HG02798 (cell line): Measurements from ENCODE around the gene CTNNA1.
A peak's percentile ranks its signal among the peaks of the same experiment; 100 is the strongest.
"Not testable (repeated sequence)": the region's sequence is repeated elsewhere in the genome, so short reads cannot be mapped to it uniquely, and the experiment has no call there.

Experiments
- ATAC-seq: cut with Tn5 transposase; IDR thresholded peaks from one replicate; pipeline ENCODE4 v1.9.1; 2021; ENCODE audit warnings: mild to moderate bottlenecking; ENCODE audit not compliant: unreplicated experiment, poor library complexity

Gene CTNNA1, protein sequence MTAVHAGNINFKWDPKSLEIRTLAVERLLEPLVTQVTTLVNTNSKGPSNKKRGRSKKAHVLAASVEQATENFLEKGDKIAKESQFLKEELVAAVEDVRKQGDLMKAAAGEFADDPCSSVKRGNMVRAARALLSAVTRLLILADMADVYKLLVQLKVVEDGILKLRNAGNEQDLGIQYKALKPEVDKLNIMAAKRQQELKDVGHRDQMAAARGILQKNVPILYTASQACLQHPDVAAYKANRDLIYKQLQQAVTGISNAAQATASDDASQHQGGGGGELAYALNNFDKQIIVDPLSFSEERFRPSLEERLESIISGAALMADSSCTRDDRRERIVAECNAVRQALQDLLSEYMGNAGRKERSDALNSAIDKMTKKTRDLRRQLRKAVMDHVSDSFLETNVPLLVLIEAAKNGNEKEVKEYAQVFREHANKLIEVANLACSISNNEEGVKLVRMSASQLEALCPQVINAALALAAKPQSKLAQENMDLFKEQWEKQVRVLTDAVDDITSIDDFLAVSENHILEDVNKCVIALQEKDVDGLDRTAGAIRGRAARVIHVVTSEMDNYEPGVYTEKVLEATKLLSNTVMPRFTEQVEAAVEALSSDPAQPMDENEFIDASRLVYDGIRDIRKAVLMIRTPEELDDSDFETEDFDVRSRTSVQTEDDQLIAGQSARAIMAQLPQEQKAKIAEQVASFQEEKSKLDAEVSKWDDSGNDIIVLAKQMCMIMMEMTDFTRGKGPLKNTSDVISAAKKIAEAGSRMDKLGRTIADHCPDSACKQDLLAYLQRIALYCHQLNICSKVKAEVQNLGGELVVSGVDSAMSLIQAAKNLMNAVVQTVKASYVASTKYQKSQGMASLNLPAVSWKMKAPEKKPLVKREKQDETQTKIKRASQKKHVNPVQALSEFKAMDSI

DNA sequence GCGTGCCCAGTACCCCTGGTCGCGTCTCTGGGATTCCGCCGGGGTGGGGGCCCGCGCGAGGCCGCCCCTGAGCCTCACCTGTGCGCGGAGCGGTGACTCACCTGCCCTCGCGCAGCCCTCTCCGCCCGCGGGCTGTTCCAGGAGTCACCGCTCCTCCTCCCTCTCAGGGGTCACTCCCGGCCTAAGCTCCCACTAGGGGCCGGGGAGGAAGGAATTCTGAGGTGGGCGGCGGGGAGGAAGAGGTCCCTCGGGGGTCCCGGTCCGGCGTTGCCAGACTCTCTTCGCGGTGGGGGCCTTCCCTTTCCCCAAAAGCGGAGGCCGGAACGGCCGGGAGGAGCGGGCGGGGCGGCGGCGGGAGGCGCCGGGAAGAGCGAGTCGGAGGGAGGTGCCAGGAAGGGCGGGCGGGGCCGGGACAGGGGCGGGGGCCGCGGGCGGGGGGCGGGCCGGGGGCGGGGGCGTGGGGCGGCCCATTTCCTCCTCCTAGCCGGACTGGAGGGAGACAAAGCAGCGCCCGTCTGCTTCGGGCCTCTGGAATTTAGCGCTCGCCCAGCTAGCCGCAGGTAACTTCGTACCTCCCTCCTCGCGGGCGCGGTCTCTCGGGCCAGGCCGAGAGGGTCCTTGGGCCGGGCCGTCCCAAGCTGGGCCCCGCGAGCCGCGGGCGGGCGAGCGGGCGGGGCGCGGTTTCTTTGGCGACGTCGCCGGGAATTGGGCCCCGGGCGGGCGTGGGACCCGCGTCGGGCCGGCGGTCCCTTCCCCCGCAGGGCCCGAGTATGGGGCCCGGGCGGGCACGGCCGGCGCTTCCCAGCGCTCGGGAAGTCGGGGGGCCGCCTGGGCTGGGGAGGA, at the start of gene CTNNA1:
Gene CTNNA1, plus strand, starts transcription at position 475 of the 843 bp plus-strand sequence. CDS start 28,500 bp downstream, outside the sequence.
- ATAC-seq, result peak; percentile 60

DNA sequence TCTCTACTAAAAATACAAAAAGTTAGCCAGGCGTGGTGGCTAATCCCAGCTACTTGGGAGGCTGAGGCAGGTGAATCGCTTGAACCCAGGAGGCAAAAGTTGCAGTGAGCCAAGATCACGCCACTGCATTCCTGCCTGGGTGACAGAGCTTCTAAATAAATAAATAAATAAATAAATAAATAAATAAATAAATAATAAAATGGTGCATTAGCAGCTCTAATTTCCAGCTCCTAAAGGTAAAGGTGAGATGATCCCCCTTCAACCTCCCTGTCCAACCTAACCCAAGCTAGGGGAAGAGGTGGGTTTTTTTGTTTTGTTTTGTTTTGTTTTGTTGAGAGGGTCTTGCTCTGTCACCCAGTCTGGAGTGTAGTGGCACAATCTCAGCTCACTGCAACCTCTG, 49.4 kb upstream of the CTNNA1 start:
- ATAC-seq, result not testable (repeated sequence)

DNA sequence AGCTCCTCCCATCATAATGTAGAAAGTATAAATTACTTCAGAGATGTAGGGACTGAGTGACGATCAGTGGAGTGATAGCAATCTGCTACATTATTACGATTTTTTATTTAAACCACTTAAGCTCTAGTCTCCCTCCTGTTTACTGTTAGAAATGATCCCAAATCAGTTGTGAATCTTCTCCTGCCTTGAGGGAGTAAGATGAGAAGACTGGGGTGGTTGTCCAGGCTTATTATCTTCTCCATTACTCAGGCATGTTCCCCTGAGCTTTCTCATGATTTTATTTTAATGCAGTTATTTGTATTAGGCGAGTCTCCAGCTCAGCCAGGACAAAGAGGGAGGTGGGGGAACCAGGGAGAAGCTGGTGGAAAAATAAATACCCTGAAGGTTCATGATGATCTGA, 48.2 kb upstream of the CTNNA1 start:
- no peak for ATAC-seq

DNA sequence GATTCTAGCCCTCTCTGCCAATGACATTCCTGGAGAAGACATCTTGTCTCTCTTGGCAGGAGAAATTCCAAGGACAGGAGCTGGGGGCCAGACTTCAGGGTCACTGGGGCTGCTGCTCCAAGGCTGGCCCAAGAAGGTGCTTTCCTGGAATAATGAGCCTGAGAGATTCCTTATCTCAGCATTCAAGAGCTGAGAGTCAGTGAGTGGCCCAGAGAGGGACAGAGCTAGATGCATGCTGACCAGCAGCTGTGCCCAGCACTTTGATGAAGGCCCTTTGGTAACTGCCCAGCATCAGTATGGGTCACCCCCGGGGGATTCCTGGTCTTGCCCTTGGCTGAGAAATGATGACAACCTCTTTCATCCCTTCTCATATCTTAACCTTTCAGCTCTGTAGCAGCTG, 47.7 kb upstream of the CTNNA1 start:
- no peak for ATAC-seq

DNA sequence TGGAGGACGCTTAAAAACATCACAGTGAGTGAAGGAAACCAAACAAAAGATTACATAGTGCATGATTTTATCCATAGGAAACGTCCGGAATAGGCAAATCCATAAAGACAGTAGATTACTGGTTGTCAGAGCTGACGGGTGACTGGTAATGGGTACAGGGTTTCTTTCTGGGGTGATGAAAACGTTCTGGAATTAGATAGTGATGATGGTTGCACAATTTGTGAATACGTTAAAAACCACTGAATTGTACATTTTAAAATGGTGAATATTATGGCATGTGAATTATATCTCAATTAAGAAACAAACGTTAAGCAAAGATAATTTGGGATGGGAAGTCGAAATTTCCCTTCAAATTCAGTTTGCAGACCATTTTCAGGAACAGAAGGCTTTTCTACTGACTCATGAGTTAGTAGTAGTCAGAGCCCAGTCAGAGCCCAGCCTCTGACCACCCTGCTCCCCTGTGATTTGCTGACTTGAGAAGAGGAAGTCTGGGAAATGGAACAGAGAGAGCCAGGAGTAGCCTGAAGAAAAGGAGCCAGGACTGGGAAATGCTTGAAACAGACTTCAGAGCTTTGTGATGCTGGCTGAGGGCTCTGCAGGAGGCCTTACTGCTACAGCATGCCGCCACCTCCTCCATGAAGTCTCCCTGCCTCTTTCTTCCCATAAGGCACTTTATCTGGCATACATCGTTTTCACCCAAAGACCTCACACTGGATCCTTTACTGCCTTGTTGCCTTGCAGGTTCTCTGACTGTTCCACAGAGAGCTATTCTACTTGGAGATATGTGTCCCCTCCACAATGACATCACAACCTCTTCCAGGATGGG, 46.4 kb upstream of the CTNNA1 start:
- ATAC-seq, result no peak

DNA sequence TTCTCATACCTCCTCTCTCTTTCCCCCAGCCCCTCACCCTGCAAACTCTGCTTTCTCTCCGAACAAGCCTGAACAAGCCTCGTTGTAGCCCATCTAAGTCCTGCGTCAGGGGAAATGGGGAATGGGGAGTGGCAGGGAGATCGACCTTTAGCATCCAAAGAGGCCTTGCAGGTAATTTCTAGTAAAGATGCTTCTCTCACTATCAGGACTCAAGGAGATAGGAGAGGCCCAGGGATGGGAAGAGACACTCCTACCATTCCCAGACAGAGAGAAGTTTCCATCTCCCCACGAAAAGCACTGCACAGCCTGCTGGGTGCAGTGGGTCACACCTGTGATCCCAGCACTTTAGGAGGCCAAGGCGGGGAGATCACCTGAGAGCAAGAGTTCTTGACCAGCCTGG, 44.4 kb upstream of the CTNNA1 start:
- no peak for ATAC-seq

DNA sequence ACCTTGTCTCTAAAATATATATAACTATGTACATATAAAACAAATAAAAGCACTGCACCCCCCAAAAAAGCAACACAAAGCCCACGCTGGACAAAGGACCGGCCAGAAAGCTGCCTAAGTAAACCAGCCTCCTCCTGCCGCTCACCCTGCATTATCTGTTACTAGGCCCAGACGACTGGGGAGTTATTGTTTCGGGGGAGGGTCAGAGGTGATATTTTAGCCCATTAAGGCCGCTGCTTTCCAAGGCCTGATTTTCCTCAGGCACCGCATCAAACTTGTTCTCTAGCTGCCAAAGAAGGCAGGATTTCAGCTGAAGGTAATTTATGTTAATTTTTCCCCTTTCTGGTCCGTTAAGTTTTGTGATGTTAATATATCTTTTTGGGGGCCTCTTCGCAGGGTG, 44.0 kb upstream of the CTNNA1 start:
- ATAC-seq, result no peak

DNA sequence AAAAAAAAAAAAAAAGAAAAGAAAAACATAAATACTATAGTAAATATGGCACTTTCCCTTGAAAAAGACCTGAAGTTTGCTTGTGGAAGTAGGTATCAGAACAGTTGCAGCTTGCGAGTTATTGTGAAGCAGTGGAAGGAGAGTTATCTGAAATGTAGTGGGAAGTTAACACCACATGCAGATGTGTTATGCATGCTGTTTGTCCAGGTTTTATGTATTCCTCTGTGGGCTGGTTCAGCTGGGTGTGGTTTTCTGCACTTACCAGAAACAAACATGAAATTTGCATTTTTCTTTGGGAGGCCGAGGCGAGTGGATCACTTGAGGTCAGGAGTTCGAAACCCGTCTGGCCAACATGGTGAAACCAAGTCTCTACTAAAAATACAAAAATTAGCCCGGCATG, 42.1 kb upstream of the CTNNA1 start:
- ATAC-seq, result no peak

DNA sequence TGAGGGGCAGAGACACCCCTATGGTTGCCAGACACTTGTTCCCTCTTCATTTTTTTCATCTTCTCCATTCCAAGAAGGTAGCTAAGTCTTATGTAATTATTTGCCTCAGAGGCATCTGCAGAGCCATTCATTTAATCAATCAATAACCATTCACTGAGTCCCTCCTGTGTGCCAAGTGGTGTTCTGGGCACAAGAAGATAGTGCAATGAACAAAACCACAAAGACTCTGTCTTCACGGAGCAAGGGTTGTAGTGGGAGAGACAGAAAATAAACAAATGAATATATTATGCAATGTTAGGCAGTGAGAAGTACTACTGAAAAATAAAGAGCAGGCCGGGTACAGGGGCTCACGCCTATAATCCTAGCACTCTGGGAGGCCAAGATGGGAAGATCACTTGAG, 41.4 kb upstream of the CTNNA1 start:
- ATAC-seq, result no peak

DNA sequence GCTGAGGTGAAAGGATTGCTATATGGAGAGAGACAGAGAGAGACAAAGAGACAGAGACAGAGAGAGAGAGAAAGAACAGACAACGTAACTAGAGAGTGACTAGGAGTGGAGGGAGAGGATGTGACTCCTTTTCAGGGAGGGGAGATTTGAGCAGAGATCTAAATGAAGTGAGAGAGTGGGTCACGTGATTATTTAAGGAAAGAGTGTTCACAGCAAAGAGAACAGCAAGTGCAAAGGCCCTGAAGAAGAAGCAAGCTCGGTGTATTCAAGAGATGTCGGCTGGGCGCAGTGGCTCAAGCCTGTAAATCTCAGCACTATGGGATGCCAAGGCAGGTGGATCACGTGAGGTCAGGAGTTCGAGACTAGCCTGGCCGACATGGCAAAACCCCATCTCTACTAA, 40.9 kb upstream of the CTNNA1 start:
- ATAC-seq, result no peak

DNA sequence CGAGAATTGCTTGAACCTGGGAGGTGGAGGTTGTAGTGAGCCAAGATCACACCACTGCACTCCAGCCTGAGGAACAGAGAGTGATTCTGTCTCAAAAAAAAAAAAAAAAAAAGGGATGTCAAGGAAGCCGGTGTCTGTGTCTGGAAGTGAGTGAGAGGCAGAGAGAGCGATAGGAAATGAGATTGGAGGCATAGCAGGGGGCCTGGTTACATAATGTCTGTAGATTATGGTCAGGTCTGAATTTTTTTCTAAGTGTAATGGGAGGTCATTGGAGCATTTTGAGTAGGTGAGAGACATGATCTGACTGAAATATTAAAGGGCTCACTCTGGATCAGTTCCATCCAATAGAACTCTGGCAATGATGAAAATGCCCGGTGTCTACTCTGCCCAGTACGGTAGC, 40.4 kb upstream of the CTNNA1 start:
- ATAC-seq, result no peak

DNA sequence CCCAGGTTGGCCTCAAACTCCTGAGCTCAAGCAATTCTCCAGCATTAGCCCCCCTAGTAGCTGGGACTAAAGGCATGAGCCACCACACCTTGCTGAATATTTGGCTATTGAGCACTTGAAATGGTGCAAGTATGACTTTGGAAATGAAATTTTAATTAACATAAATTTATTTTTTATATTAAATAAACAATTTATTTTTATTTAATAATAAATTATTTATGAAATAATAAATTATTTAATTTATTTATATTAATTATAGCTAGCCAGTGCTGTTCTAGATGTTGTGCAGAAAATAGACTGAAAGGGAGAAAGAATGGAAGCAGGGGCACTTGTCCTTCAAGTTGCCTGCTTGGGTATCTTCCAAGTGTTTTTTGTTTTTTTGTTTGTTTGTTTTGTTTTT, 40.0 kb upstream of the CTNNA1 start:
- no peak for ATAC-seq

DNA sequence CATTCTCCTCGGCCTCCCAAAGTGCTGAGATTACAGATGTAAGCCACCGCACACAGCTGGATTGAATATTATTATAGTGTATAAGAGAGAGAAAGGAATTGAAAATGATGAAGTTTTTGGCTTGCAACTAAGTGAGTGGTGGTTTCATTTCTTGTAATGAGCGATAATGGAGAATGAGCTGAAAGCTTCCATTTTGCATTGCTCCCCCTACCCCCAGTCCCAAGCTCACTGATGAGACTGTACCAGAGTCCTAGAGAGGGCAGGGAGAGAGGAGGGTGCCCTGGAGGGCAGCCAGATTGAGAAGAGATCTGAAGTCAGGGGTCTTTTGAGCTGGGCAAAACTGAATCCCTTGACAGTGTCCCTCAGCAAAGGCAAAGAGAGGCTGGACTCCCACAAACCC, 38.5 kb upstream of the CTNNA1 start:
- ATAC-seq, result no peak

DNA sequence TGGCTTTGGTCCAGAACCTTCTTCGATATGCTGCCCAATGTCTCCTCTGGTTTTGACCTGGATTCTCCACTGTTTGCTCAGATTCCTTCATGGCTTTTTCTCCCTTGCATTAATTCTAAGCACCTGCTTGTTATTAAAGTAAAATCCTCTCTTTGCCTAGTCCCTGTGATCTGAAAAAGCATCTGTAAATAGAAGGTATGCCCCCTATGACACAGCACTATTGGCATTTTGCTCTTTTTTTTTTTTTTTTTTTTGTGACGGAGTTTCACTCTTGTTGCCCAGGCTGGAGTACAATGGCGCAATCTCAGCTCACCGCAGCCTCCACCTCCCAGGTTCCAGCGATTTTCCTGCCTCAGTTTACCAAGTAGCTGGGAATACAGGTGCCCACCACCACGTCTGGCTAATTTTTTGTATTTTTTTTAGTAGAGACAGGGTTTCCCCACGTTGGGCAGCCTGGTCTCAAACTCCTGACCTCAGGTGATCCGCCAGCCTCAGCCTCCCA, 37.2 kb upstream of the CTNNA1 start:
- ATAC-seq, result not testable (repeated sequence)

DNA sequence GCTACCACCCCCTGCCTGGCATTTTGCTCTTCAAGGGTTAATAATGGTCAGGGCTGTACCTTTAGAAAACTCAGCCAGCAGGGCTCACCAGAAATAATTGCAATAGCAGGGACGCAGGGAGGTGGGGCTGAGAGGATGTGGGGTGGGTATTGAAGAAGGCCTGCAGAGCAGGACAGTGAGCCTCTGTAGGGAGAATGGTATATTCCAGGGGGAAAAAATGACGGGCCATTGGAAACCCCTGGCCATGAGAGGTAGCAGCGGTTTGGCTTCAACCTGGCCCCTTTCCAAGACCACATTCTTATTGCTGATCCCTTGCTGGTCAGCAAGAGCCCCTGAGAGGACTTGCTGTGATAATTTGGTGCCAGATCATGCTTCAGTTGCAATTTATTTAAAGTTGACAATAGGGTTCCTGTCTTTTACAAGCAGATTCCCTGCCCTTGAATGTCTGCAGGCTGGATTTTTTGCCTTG, 36.7 kb upstream of the CTNNA1 start:
- no peak for ATAC-seq

DNA sequence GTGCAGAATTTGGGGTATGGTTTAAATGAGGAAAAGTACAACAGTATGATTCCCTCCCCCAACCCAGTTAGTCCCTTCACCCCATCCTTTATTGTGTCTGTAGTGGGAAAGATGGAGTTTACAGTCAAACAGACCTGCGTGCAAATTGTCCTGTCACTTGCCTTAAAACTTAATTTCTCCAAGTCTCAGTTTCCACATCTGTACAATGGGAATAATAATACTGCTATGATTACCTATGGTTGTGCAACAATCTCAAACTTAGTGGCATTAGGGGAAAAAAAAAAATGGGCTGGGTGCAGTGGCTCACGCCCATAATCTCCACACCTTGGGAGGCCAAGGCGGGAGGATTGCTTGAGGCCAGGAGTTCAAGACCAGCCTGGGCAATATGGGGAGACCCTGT, 35.8 kb upstream of the CTNNA1 start:
- no peak for ATAC-seq

DNA sequence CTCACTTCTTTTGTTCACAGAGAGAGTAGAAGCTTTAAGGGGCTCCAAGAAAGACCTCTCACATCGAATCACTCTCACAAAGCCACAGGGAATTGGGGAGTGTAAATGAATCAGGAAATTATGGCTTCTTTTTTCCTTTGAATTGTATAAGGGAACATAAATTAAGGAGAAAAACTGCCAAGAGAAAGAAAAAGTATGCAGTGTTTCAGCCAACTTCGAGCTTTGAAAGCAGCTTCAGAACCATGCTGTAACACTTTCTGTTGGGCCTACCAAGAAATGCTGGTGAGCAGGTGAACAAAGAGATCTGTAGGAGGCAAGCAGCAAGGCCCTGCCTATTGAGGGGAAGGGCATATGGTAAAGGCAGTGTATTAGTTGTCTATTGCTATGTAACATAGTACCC, 33.4 kb upstream of the CTNNA1 start:
- no peak for ATAC-seq

DNA sequence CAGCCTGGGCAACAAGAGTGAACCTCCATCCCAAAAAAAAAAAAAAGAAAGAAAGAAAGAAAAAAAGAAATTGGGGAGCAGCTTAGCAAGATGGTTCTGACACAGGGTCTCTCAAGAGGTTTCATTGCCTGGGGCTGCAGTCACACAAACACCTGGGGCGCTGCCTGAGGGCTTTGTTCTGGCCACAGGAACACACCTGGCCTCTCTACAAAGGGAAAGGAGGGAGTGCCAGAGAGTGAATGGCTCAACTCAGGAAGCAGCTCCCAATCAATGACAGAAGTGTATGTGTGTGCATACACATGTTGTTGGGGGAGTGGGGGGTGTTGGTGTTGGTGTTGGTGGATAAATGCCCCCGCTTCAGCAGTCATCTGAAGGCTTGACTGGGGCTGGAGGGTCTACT, 32.4 kb upstream of the CTNNA1 start:
- ATAC-seq, result no peak

DNA sequence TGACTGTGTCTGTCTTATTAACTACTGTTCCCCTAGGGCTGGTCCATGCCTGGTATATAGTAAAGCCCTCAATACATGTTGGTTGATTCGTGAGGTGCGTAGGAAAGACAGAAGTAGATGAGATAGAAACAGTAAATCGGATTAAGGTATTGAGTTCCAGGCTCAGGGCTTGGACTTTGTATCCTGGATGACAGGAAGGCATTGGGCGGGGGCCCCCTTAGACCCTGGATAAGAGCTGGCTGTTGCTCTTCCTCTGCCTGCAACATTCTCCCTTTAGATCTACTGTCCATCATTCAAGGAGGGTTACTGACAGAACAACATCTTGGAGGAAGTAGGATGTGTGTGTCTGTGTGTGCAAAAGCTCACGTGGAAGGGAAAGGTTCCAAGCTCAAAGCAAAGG, 31.2 kb upstream of the CTNNA1 start:
- no peak for ATAC-seq
